Right lobe of liver (tissue), 6 donors: ENCODE results near the gene C4A. TPM values are rescaled to one million over a fixed set of nuclear protein-coding genes. Genes with fewer than 3 reads are reported as not detected.
"Not testable (repeated sequence)": the region's sequence is repeated elsewhere in the genome, so short reads cannot be mapped to it uniquely, and the experiment has no call there.

ENCODE experiments used
- ATAC-seq, 4 donors: fragments of 200-7000 bp; cut with Tn5 transposase; one replicate each; pipeline ENCODE4 v1.9.1; 2020; ENCODE audit warnings: mild to moderate bottlenecking in 4 of 4, moderate library complexity in 4 of 4
- DNase-seq, 3 donors: peaks; one replicate each; pipeline ENCODE4 v3.0.0-alpha.2; 2020
- H3K27ac ChIP-seq, 3 donors: fragments of 200-600 bp; one replicate each; pipeline ENCODE4 v1.8.0; 2022
- H3K27me3 ChIP-seq, 2 donors: fragments of 200-600 bp; one replicate each; pipeline ENCODE4 v1.8.0; 2022
- H3K36me3 ChIP-seq, 4 donors: fragments of 200-600 bp; sonication (generic) in 1 of 4; one replicate each; pipeline versions ENCODE4 v1.5.1 to v1.8.0; 2017 to 2022; ENCODE audit warnings: control low read depth in 1 of 4
- H3K4me1 ChIP-seq, 4 donors: fragments of 200-600 bp; sonication (generic) in 1 of 4; one replicate each; pipeline versions ENCODE4 v1.5.1 to v1.8.0; 2017 to 2022; ENCODE audit warnings: control low read depth in 1 of 4
- H3K4me3 ChIP-seq, 3 donors: fragments of 200-600 bp; one replicate each; pipeline ENCODE4 v1.8.0; 2022
- H3K9me3 ChIP-seq, 4 donors: fragments of 200-600 bp; sonication (generic) in 1 of 4; one replicate each; pipeline versions ENCODE4 v1.5.1 to v1.8.0; 2017 to 2022; ENCODE audit warnings: control low read depth in 1 of 4
- POLR2A ChIP-seq: fragments of 450-650 bp; IDR thresholded peaks from one replicate; pipeline ENCODE4 v1.6.1; 2017; ENCODE audit warnings: antibody characterized with exemption, mild to moderate bottlenecking
- WGBS: methylation state at CpG from one replicate; pipeline ENCODE4 v1.1.6; 2018; ENCODE audit warnings: low coverage, low lambda C conversion rate; ENCODE audit not compliant: insufficient coverage; ENCODE audit errors: missing lambda C conversion rate; 5-methylcytosine and 5-hydroxymethylcytosine counted together
- intact Hi-C, 2 donors: fragments of 100-400 bp; cut with DNase I; formaldehyde crosslinking; loops; one replicate each; pipeline versions ENCODE4 v1.11.2 to v1.14.1; 2022
- long read RNA-seq: library from polyadenylated mRNA; unstranded; transcript quantifications from one replicate; pipeline ENCODE4 v2.0.0, GENCODE V29; 2019
- total RNA-seq, 6 experiments: library from RNA; depleted of rRNA in 2 of 6; stranded (reverse); fragments of >200 nt in 2 of 6; fragmentation: NEBNext Ultra II Directional in 3 of 6; extraction: Animal tissue kit (Norgen Biotek cat#: 25700) in 3 of 6; gene quantifications; one replicate each; pipeline versions ENCODE4 v1.1.0 to v1.2.4, GENCODE V29; 2016 to 2023
- TF ChIP-seq, protein P1 (sequence below), 4 donors: fragments of 200-600 bp in 3 of 4; fragments of 450-650 bp in 1 of 4; IDR thresholded peaks; one replicate each; pipeline versions ENCODE4 v1.5.1 to v1.8.0; 2016 to 2022; ENCODE audit warnings: antibody characterized with exemption in 4 of 4, mild to moderate bottlenecking in 2 of 4
- donor health status: DM: no; HTN: yes; CAD: no.
- donor health status: DM: no; HTN: no; CAD: no.
- donor health status: DM: no; HTN: no; CAD: no.
- donor health status: DM: no; HTN: yes; CAD: no.
- donor health status: DM: no; HTN: yes; CAD: no.

Gene C4A
- 1,000 to 10,000 TPM; 1,495 to 2,818 (median 2,205) TPM for total RNA-seq
- long read RNA-seq, full-length matches to known transcripts = 23 of 116 reads
- long read RNA-seq, partial matches to known transcripts = 89 of 116 reads
- long read RNA-seq, other reads (novel, unspliced or antisense) = 4 of 116 reads

DNA sequence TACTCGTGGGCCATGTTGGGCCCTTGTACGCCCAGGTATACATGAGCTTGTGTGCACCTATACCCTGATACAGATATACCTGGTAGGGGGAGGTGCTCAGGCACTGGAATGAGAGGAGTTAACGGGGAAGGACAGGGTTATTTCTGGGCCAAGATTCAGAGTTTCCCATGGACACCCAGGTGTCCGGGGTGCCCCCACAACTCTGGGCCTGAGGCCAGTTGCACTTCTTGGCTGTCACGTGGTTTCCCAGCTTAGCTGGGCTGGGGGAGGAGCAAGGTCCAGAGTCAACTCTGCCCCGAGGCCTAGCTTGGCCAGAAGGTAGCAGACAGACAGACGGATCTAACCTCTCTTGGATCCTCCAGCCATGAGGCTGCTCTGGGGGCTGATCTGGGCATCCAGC, at the start of gene C4A:
Gene C4A, plus strand, starts transcription at position 314 of the 400 bp plus-strand sequence. Its CDS starts 51 bp downstream, at position 365.
- H3K4me3 ChIP-seq, H3K9me3 ChIP-seq, DNase-seq, H3K36me3 ChIP-seq, intact Hi-C loops, H3K27ac ChIP-seq, H3K27me3 ChIP-seq: not testable (repeated sequence)
- peaks cover 0 to 27% (median 5%) of the 10 kb centered on the region in 4 donors for H3K4me1 ChIP-seq
- ATAC-seq = peak; percentile 60 to 84 (median 66)
- no CpG with 5 or more reads among the region's 7 CpGs for WGBS

DNA sequence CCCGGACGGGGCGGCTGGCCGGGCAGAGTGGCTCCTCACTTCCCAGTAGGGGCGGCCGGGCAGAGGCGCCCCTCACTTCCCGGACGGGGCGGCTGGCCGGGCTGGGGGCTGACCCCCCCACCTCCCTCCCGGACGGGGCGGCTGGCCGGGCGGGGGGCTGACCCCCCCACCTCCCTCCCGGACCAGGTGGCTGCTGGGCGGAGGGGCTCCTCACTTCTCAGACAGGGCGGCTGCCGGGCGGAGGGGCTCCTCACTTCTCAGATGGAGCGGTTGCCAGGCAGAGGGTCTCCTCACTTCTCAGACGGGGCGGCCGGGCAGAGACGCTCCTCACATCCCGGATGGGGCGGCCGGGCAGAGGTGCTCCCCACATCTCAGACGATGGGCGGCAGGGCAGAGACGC, 49.7 kb upstream of the C4A start:
- H3K4me3 ChIP-seq, ATAC-seq, H3K27me3 ChIP-seq, H3K27ac ChIP-seq, H3K9me3 ChIP-seq, intact Hi-C loops: not testable (repeated sequence)
- WGBS = 77% methylated on average over 3 of the region's 32 CpGs
- Histone ChIP-seq H3K4me1 (peaks cover 0 to 29% (median 4%) of the 10 kb centered on the region in 4 donors), H3K36me3 (peaks cover 0 to 14% (median 6%) of the 10 kb centered on the region in 4 donors)
- peak in 1 of 3 donors; percentile 37 for DNase-seq

DNA sequence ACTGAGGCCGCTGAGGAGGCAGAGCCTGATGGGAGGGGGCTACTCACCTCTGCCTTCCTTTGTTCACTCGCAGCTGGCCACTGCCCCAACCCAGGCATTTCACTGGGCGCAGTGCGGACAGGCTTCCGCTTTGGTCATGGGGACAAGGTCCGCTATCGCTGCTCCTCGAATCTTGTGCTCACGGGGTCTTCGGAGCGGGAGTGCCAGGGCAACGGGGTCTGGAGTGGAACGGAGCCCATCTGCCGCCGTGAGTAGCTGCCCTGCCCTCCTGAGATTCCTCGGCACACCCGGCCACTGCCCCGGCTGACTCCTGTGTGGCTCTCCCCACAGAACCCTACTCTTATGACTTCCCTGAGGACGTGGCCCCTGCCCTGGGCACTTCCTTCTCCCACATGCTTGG, 48.3 kb upstream of the C4A start:
- DNase-seq (peak in 1 of 3 donors; percentile 27), ATAC-seq (peak in 1 of 4 donors; percentile 29)
- Histone ChIP-seq H3K4me3 (no peak overlapping the region), H3K36me3 (peaks cover 0 to 24% (median 8%) of the 10 kb centered on the region in 4 donors), H3K9me3 (no peaks in the 10 kb centered on the region), H3K27me3 (no peaks in the 10 kb centered on the region), H3K4me1 (peaks cover 0 to 26% (median 4%) of the 10 kb centered on the region in 4 donors), H3K27ac (no peak overlapping the region)
- no CpG with 5 or more reads among the region's 19 CpGs for WGBS
- TF ChIP-seq, protein P1, sequence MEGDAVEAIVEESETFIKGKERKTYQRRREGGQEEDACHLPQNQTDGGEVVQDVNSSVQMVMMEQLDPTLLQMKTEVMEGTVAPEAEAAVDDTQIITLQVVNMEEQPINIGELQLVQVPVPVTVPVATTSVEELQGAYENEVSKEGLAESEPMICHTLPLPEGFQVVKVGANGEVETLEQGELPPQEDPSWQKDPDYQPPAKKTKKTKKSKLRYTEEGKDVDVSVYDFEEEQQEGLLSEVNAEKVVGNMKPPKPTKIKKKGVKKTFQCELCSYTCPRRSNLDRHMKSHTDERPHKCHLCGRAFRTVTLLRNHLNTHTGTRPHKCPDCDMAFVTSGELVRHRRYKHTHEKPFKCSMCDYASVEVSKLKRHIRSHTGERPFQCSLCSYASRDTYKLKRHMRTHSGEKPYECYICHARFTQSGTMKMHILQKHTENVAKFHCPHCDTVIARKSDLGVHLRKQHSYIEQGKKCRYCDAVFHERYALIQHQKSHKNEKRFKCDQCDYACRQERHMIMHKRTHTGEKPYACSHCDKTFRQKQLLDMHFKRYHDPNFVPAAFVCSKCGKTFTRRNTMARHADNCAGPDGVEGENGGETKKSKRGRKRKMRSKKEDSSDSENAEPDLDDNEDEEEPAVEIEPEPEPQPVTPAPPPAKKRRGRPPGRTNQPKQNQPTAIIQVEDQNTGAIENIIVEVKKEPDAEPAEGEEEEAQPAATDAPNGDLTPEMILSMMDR (IDR thresholded peaks at IDR 0.05) = no peak
- TF ChIP-seq POLR2A = no peak
- intact Hi-C loops = no loop called here

DNA sequence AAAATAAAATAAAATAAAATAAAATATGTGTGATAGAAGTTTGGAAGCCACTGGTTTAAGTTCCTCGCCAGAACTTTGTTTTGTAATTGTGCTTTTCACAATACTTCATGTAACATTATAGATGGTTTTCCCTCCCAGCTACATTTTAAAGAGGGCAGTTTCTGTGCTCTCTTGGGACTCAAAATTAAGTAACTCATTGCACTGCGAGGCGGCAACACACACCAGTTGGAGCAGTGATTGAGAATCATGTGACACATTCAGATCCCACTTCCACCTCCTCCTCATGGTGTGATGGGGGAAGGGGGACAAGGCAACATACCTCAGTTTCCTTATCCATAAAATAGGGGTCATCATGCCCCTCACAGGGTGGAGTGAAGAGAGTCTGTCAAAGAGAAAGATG, 46.8 kb upstream of the C4A start:
- H3K4me3 ChIP-seq = no peak overlapping the region
- 71% methylated on average over 3 of the region's 3 CpGs for WGBS

DNA sequence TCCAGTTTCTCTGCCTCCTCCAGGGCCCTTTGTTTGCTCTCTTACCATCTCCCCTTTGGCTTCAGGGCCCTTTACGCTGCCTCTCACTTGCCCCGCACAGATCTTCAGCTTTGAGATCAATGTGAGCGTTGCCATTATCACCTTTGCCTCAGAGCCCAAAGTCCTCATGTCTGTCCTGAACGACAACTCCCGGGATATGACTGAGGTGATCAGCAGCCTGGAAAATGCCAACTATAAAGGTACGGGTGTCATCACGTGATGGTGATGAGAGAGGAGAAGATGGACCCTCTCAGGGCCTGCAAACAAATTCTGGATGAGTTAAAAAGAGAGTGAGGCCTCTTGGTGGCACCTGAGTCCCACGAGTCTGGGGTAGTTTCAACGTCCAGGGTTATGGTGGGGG, 46.0 kb upstream of the C4A start:
- Histone ChIP-seq H3K9me3 (no peaks in the 10 kb centered on the region), H3K27ac (peak overlapping the region in 1 of 3 donors; percentile 53), H3K27me3 (no peaks in the 10 kb centered on the region), H3K36me3 (peaks cover 0 to 47% (median 16%) of the 10 kb centered on the region in 4 donors), H3K4me1 (peaks cover 0 to 12% (median 0%) of the 10 kb centered on the region in 4 donors), H3K4me3 (no peak overlapping the region)
- intact Hi-C loops = no loop called here
- WGBS = 44% methylated on average over 9 of the region's 9 CpGs
- no peak for TF ChIP-seq POLR2A
- TF ChIP-seq, protein P1 (IDR thresholded peaks at IDR 0.05) = no peak
- peak in 1 of 3 donors; percentile 13 for DNase-seq
- peak; percentile 10 to 69 (median 34) for ATAC-seq

More for the DNA sequence above, 46.8 kb upstream of the C4A start:
- intact Hi-C loops = no loop called here
- Histone ChIP-seq H3K27me3 (no peaks in the 10 kb centered on the region), H3K9me3 (no peaks in the 10 kb centered on the region), H3K27ac (no peak overlapping the region), H3K4me1 (peaks cover 0 to 13% (median 3%) of the 10 kb centered on the region in 4 donors), H3K36me3 (peaks cover 0 to 39% (median 15%) of the 10 kb centered on the region in 4 donors)
- DNase-seq (no peak), ATAC-seq (no peak)
- TF ChIP-seq, protein P1 (IDR thresholded peaks at IDR 0.05) = no peak
- TF ChIP-seq POLR2A = no peak
